GM12878 (cell line): Measurements from ENCODE around the gene PUS3. TPM values are rescaled to one million over a fixed set of nuclear protein-coding genes. Genes with fewer than 3 reads are reported as not detected.

Experiments used
- ATAC-seq: fragments of 200-7000 bp; cut with Tn5 transposase; 3 replicates; pipeline ENCODE4 v1.9.1; 2020; ENCODE audit warnings: mild to moderate bottlenecking, moderate library complexity
- BruUV-seq: library from RNA; stranded (reverse); fragments of 400-500 nt; replicated peaks from 2 replicates; lab custom pipeline; 2021; lab: Mats Ljungman, UMichigan
- CTCF ChIA-PET: fragments of 300-600 bp; sonication (Branson Sonifier 250); formaldehyde crosslinking; extraction: SDS; loops from one replicate; lab custom pipeline; 2021; ENCODE audit warnings: inconsistent platforms; lab: Yijun Ruan, JAX
- POLR2A ChIA-PET: fragments of 350-600 bp; formaldehyde crosslinking; extraction: SDS; loops from one replicate; lab custom pipeline; 2021; ENCODE audit warnings: inconsistent platforms; lab: Charles Lee
- RAD21 ChIA-PET: fragments of 300-600 bp; sonication (Branson Sonifier 250); formaldehyde crosslinking; loops from one replicate; lab custom pipeline; 2023; ENCODE audit warnings: antibody characterized with exemption; ENCODE audit not compliant: unreplicated experiment; lab: Charles Lee
- SMC1A ChIA-PET: fragments of 300-600 bp; sonication (Branson Sonifier 250); formaldehyde crosslinking; loops from one replicate; lab custom pipeline; 2023; ENCODE audit not compliant: unreplicated experiment, uncharacterized antibody; lab: Charles Lee
- DNase-seq: peaks from one replicate; pipeline ENCODE4 v3.0.0-alpha.2; 2011; ENCODE audit warnings: low read depth, low spot score
- FAIRE-seq: peaks from 3 replicates; lab custom pipeline; 2011; peaks lifted over from hg19 to GRCh38; lab: Jason Lieb, UNC
- H2AFZ ChIP-seq: 2 replicates; pipeline ENCODE4 v1.6.0; 2011; ENCODE audit warnings: low read depth, low read length, control low read depth; ENCODE audit not compliant: control insufficient read depth
- H3K27ac ChIP-seq: 2 replicates; pipeline ENCODE4 v1.5.1; 2011; ENCODE audit warnings: control low read depth; ENCODE audit not compliant: control insufficient read depth, insufficient read depth
- H3K27me3 ChIP-seq, 2 experiments: replicated peaks in 1 of 2; 2 replicates each; pipeline versions ENCODE4 v1.6.0 to v1.6.1; 2011; ENCODE audit warnings: low read length in 1 of 2; ENCODE audit not compliant: control insufficient read depth in 2 of 2, insufficient read depth in 2 of 2
- H3K36me3 ChIP-seq, 2 experiments: 2 replicates each; pipeline ENCODE4 v1.5.1; 2011; ENCODE audit warnings: low read length in 1 of 2; ENCODE audit not compliant: control insufficient read depth in 2 of 2, insufficient read depth in 2 of 2
- H3K4me1 ChIP-seq: 2 replicates; pipeline ENCODE4 v1.6.1; 2011; ENCODE audit warnings: mild to moderate bottlenecking, low read length, moderate library complexity, mixed read lengths; ENCODE audit not compliant: control insufficient read depth, insufficient read depth
- H3K4me2 ChIP-seq: 2 replicates; pipeline ENCODE4 v1.6.0; 2011; ENCODE audit warnings: control low read depth; ENCODE audit not compliant: control insufficient read depth, insufficient read depth
- H3K4me3 ChIP-seq: fragments of 200-600 bp; sonication (generic); 2 replicates; pipeline ENCODE4 v1.5.1; 2016
- H3K79me2 ChIP-seq: 2 replicates; pipeline ENCODE4 v1.6.0; 2011; ENCODE audit warnings: low read length; ENCODE audit not compliant: control insufficient read depth, insufficient read depth
- H3K9ac ChIP-seq: 2 replicates; pipeline ENCODE4 v1.8.0; 2011; ENCODE audit warnings: low read length, control low read depth, mixed read lengths; ENCODE audit not compliant: control insufficient read depth, insufficient read depth
- H3K9me3 ChIP-seq: replicated peaks from 3 replicates; pipeline ENCODE4 v1.5.1; 2011; ENCODE audit warnings: mild to moderate bottlenecking, low read length; ENCODE audit not compliant: control insufficient read depth, insufficient read depth
- H4K20me1 ChIP-seq: 2 replicates; pipeline ENCODE4 v1.6.0; 2011; ENCODE audit not compliant: control insufficient read depth, insufficient read depth
- CTCF ChIP-seq, 3 experiments: IDR thresholded peaks in 2 of 3; conservative IDR thresholded peaks in 1 of 3; 2 replicates each; pipeline ENCODE4 v1.5.1; 2011; ENCODE audit warnings: low read depth in 3 of 3, low read length in 3 of 3, mild to moderate bottlenecking in 3 of 3, control low read depth in 2 of 3, moderate library complexity in 2 of 3, inconsistent platforms in 1 of 3, mixed read lengths in 1 of 3; ENCODE audit not compliant: control insufficient read depth in 2 of 3, insufficient read depth in 1 of 3; ENCODE audit errors: extremely low read depth in 1 of 3
- JUND ChIP-seq: IDR thresholded peaks from 2 replicates; pipeline ENCODE4 v1.6.1; 2012; ENCODE audit warnings: low read depth, mild to moderate bottlenecking, low read length, improper control_type of control experiment, moderate library complexity
- KLF5 ChIP-seq: fragments of 450-650 bp; IDR thresholded peaks from 2 replicates; pipeline ENCODE4 v1.6.1; 2014; ENCODE audit warnings: mild to moderate bottlenecking; ENCODE audit not compliant: partially characterized antibody
- MTA3 ChIP-seq: IDR thresholded peaks from 2 replicates; pipeline ENCODE4 v1.6.1; 2012; ENCODE audit warnings: low read length, inconsistent platforms, borderline replicate concordance
- MYC ChIP-seq: IDR thresholded peaks from 2 replicates; pipeline ENCODE4 v1.6.1; 2011; ENCODE audit warnings: mild to moderate bottlenecking, low read length, moderate library complexity, inconsistent platforms; ENCODE audit not compliant: insufficient read depth, insufficient replicate concordance, insufficient read length, severe bottlenecking
- RAD21 ChIP-seq: IDR thresholded peaks from 2 replicates; pipeline ENCODE4 v1.6.1; 2011; ENCODE audit warnings: mild to moderate bottlenecking, low read depth, low read length, moderate library complexity; ENCODE audit not compliant: insufficient read depth
- SMC3 ChIP-seq: IDR thresholded peaks from 2 replicates; pipeline ENCODE4 v1.6.1; 2011; ENCODE audit warnings: low read length, improper control_type of control experiment, borderline replicate concordance
- WRNIP1 ChIP-seq: IDR thresholded peaks from 2 replicates; pipeline ENCODE4 v1.6.1; 2011; ENCODE audit warnings: low read depth, low read length, improper control_type of control experiment, borderline replicate concordance
- YY1 ChIP-seq: IDR thresholded peaks from 2 replicates; pipeline ENCODE4 v1.6.1; 2011; ENCODE audit warnings: low read depth, mild to moderate bottlenecking, low read length
- WGBS: methylation state at CpG from one replicate; pipeline ENCODE4 v1.1.6; 2016; ENCODE audit warnings: low lambda C conversion rate; ENCODE audit not compliant: insufficient replicate concordance, insufficient coverage; ENCODE audit errors: missing lambda C conversion rate; 5-methylcytosine and 5-hydroxymethylcytosine counted together
- in situ Hi-C: fragments of 300-500 bp; cut with MboI; formaldehyde crosslinking; loops from 9 replicates; pipeline ENCODE4 v1.14.3; 2018; ENCODE audit warnings: mixed read lengths
- intact Hi-C: fragments of 100-400 bp; cut with micrococcal nuclease; formaldehyde crosslinking; loops from one replicate; pipeline ENCODE4 v1.14.2; 2022; ENCODE audit not compliant: unreplicated experiment
- polyA plus RNA-seq, 11 experiments: library from polyadenylated mRNA; depleted of rRNA in 4 of 11; unstranded in 6 of 11; stranded (reverse) in 5 of 11; fragments of >200 nt; fragmentation: Nextera tagmentation in 4 of 11; fragmentation: Illumina TruSeq in 1 of 11; extraction: Ambion mirVana in 4 of 11; extraction: Trizol in 1 of 11; gene quantifications; 1 replicate in 1 of 11; 2 replicates in 10 of 11; pipeline versions ENCODE4 v1.2.1 to v1.2.3, GENCODE V29; 2011 to 2016; ENCODE audit warnings: inconsistent platforms in 2 of 11, missing spikeins in 2 of 11, low read depth in 1 of 11
- total RNA-seq, 4 experiments: library from RNA; depleted of rRNA in 3 of 4; stranded (reverse); fragments of >200 nt in 3 of 4; fragmentation: Illumina TruSeq in 1 of 4; extraction: Trizol in 1 of 4; gene quantifications; 2 replicates each; pipeline versions ENCODE4 v1.2.1 to v1.2.3, GENCODE V29; 2013 to 2021

PUS3 gene
- total and polyA plus RNA-seq, 10 of the 15 experiments (the other 5 are each of a cell fraction or from before 2014, with no cell fraction given) = 10.9 to 22.4 (median 14.3) TPM

GRCh38 chr11:125941619-125942611 lies 38.9 kb upstream of the PUS3 start:
- in situ Hi-C loops = no loop called here
- H3K27ac ChIP-seq = no peak overlapping the region
- ChIA-PET CTCF (interaction anchor here (0.7 to 12.1 kb wide), 25 partner anchors 10 to 539 kb away, joined by 3 to 220 read pairs (median 5); partner anchors contain the start of genes FAM118B and RPUSD4), POLR2A (interaction anchor here (0.9 kb wide), 1 partner anchor 197 kb away, joined by 3 read pairs; no protein-coding TSS in a partner anchor), SMC1A (interaction anchor here (1.0 to 6.2 kb wide), 14 partner anchors 14 to 256 kb away, joined by 3 to 45 read pairs (median 4); partner anchors contain the start of gene CDON), RAD21 (interaction anchor here (1.0 to 2.9 kb wide), 11 partner anchors 38 to 256 kb away, joined by 3 to 11 read pairs (median 5); no protein-coding TSS in a partner anchor)
- no peaks in the 10 kb centered on the region for H3K79me2 ChIP-seq
- no peak for DNase-seq
- H3K4me2 ChIP-seq = peak overlapping the region; percentile 27; the same call in 1 of the 2 replicates
- H3K27me3 ChIP-seq = no peaks in the 10 kb centered on the region; a peak in 1 of 4 replicates
- TF ChIP-seq SMC3 (peak; percentile 79), WRNIP1 (no peak), KLF5 (no peak), RAD21 (peak; percentile 67), CTCF (IDR thresholded peaks at IDR 0.05 in 2 of 3, conservative IDR thresholded peaks at IDR 0.05 in 1 of 3; ENCODE audit: control insufficient read depth in 2 of 3, extremely low read depth in 1 of 3, insufficient read depth in 1 of 3, low read depth in 3 of 3, low read length in 3 of 3) (peak; percentile 73 to 87 (median 83)), YY1 (peak; percentile 64; the same call in 1 of the 2 replicates), JUND (no peak), MTA3 (no peak), MYC (no peak)
- no TSS peak for BruUV-seq
- H3K4me3 ChIP-seq = no peak overlapping the region
- peak; percentile 62 for FAIRE-seq
- no peaks in the 10 kb centered on the region for H3K36me3 ChIP-seq
- intact Hi-C loops = loop anchor here (1.0 kb wide), 1 partner anchor 252 kb away; no protein-coding TSS in a partner anchor
- no peaks in the 10 kb centered on the region for H3K9me3 ChIP-seq
- H4K20me1 ChIP-seq = no peaks in the 10 kb centered on the region
- 25% methylated on average over 20 of the region's 20 CpGs for WGBS
- ATAC-seq = peak; percentile 96
- H3K9ac ChIP-seq = no peak overlapping the region
- no peaks in the 10 kb centered on the region for H3K4me1 ChIP-seq
- peak overlapping the region; percentile 64 for H2AFZ ChIP-seq
